Loucy (cell line): Measurements from ENCODE around the gene MYH9.

Experiments used
- H2AFZ ChIP-seq: fragments of 200-600 bp; sonication (generic); 2 replicates; pipeline ENCODE4 v1.6.0; 2016; ENCODE audit warnings: antibody characterized with exemption, mild to moderate bottlenecking, low read length, moderate library complexity
- H3F3A ChIP-seq: fragments of 200-600 bp; 2 replicates; pipeline ENCODE4 v1.6.0; 2016; ENCODE audit warnings: antibody characterized with exemption, low read depth, mild to moderate bottlenecking
- H3K27me3 ChIP-seq: fragments of 200-600 bp; sonication (generic); 2 replicates; pipeline ENCODE4 v1.6.1; 2014; ENCODE audit warnings: low read length, mild to moderate bottlenecking; ENCODE audit not compliant: insufficient read depth, poor library complexity, severe bottlenecking
- H3K36me3 ChIP-seq: fragments of 200-600 bp; sonication (generic); 2 replicates; pipeline ENCODE4 v1.6.1; 2016; ENCODE audit warnings: low read length; ENCODE audit not compliant: insufficient read depth
- H3K4me1 ChIP-seq: fragments of 200-600 bp; sonication (generic); 2 replicates; pipeline ENCODE4 v1.5.1; 2014; ENCODE audit warnings: low read length, mild to moderate bottlenecking; ENCODE audit not compliant: insufficient read depth, poor library complexity, severe bottlenecking
- H3K4me2 ChIP-seq: fragments of 200-600 bp; sonication (generic); 2 replicates; pipeline ENCODE4 v1.6.0; 2014; ENCODE audit warnings: antibody characterized with exemption, low read length, low read depth, mild to moderate bottlenecking; ENCODE audit not compliant: poor library complexity, severe bottlenecking
- H3K4me3 ChIP-seq: fragments of 200-600 bp; sonication (generic); 2 replicates; pipeline ENCODE4 v1.5.1; 2014; ENCODE audit warnings: low read length, mild to moderate bottlenecking, mixed read lengths; ENCODE audit not compliant: poor library complexity, severe bottlenecking
- H3K79me2 ChIP-seq: fragments of 200-600 bp; sonication (generic); 2 replicates; pipeline ENCODE4 v1.6.1; 2014; ENCODE audit warnings: low read length; ENCODE audit not compliant: insufficient read depth
- H3K9ac ChIP-seq: fragments of 200-600 bp; sonication (generic); 2 replicates; pipeline ENCODE4 v1.6.0; 2014; ENCODE audit warnings: mild to moderate bottlenecking, low read depth, low read length, moderate library complexity; ENCODE audit not compliant: poor library complexity, severe bottlenecking
- H3K9me2 ChIP-seq: fragments of 200-600 bp; sonication (generic); replicated peaks from 2 replicates; pipeline ENCODE4 v1.6.1; 2016; ENCODE audit warnings: low read depth, low read length, mixed read lengths
- H3K9me3 ChIP-seq: fragments of 200-600 bp; sonication (generic); 2 replicates; pipeline ENCODE4 v1.6.1; 2014; ENCODE audit warnings: mild to moderate bottlenecking, antibody characterized with exemption, low read length, low read depth; ENCODE audit not compliant: insufficient read depth
- H4K20me1 ChIP-seq: fragments of 200-600 bp; sonication (generic); 2 replicates; pipeline ENCODE4 v1.6.0; 2014; ENCODE audit warnings: antibody characterized with exemption, low read length, mild to moderate bottlenecking; ENCODE audit not compliant: insufficient read depth, poor library complexity, severe bottlenecking
- CTCF ChIP-seq: fragments of 200-600 bp; sonication (generic); conservative IDR thresholded peaks from 2 replicates; pipeline ENCODE4 v1.5.1; 2014; ENCODE audit warnings: mild to moderate bottlenecking, antibody characterized with exemption, low read length
- EZH2phosphoT487 ChIP-seq: fragments of 200-600 bp; IDR thresholded peaks from 2 replicates; pipeline ENCODE4 v1.6.1; 2018; ENCODE audit warnings: antibody characterized with exemption, mild to moderate bottlenecking, moderate library complexity, borderline replicate concordance

The MYH9 gene

DNA sequence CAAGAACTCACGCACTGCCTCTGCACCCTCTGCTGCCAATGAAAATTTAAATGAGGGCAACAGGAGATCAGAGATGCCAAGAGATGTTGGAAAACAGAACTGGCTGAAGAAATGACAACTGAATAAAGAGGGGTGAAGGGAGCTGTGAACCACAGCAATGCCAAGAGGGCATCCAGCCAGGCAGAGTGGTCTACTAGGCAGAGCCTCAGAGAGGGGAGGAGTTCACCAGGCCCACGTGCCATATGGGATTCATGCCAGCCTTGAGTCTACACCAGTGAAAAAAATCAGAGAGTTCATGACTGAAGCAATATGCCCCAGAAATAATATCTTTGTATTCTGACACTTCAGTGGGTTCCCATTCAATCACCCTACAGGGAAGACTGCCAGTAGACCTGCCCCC lies 152.8 kb downstream of the MYH9 start:
- Histone ChIP-seq H3K27me3 (no peaks in the 10 kb centered on the region), H2AFZ (no peak overlapping the region), H3K9me2 (no peaks in the 10 kb centered on the region), H3K4me1 (peaks cover 46% of the 10 kb centered on the region), H3K79me2 (peaks cover 33% of the 10 kb centered on the region), H3K4me2 (peak overlapping the region; percentile 31), H4K20me1 (no peaks in the 10 kb centered on the region), H3K9ac (no peak overlapping the region), H3F3A (no peaks in the 10 kb centered on the region), H3K36me3 (no peaks in the 10 kb centered on the region), H3K9me3 (no peaks in the 10 kb centered on the region), H3K4me3 (no peak overlapping the region)
- TF ChIP-seq EZH2phosphoT487 = no peak
- TF ChIP-seq CTCF = no peak

DNA sequence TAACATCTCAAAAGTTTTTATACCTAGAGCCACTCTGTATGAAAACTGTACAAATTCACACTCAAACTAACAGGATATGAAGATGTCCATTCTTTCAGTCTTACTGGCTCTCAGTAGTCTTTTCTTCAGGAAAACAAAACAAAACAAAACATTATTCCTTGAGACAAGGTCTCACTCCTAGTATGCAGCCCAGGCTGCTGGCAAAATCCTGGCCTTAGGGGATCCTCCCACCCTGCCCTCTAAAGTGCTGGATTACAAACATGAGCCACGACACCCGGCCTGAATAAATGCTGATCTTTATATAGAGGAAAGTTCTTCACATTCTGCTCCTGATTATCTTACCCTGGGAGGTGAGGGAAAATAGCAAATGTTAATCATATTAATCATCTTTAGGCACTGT lies 153.6 kb downstream of the MYH9 start:
- Histone ChIP-seq H3K36me3 (no peaks in the 10 kb centered on the region), H3K9me3 (no peaks in the 10 kb centered on the region), H3K27me3 (no peaks in the 10 kb centered on the region), H3K9me2 (no peaks in the 10 kb centered on the region), H4K20me1 (no peaks in the 10 kb centered on the region), H3K4me1 (peaks cover 42% of the 10 kb centered on the region), H3K9ac (no peak overlapping the region), H3F3A (no peaks in the 10 kb centered on the region), H3K4me3 (no peak overlapping the region), H3K79me2 (peaks cover 32% of the 10 kb centered on the region), H2AFZ (no peak overlapping the region), H3K4me2 (no peak overlapping the region)
- TF ChIP-seq EZH2phosphoT487 (no peak), CTCF (no peak)

DNA sequence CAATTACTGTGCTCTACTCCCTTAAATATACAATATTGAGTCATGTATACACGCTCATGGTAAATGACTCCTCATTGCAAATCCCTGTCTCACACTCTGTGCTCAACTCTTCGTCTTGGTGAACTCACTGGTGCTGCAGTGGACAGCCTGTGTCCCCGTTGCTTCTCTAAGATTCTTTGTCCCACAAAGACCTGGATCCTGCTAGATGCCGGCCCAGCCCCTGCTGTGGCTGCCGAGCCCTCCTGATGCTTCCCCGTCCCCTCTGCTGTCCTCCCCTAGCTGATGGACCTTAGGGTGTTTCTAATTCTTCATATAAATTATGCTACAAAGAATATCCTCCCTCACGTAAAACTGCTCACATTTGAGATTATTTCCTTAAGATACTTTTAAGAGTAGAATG lies 154.0 kb downstream of the MYH9 start:
- no peak overlapping the region for H3K4me3 ChIP-seq
- H3K27me3 ChIP-seq = no peaks in the 10 kb centered on the region
- H2AFZ ChIP-seq = no peak overlapping the region
- H3K79me2 ChIP-seq = peaks cover 28% of the 10 kb centered on the region
- H3K9me3 ChIP-seq = no peaks in the 10 kb centered on the region
- no peaks in the 10 kb centered on the region for H4K20me1 ChIP-seq
- no peak overlapping the region for H3K4me2 ChIP-seq
- TF ChIP-seq CTCF (no peak), EZH2phosphoT487 (no peak)
- no peak overlapping the region for H3K9ac ChIP-seq
- H3K36me3 ChIP-seq = no peaks in the 10 kb centered on the region
- no peaks in the 10 kb centered on the region for H3K9me2 ChIP-seq
- H3K4me1 ChIP-seq = peaks cover 39% of the 10 kb centered on the region
- no peaks in the 10 kb centered on the region for H3F3A ChIP-seq
